Prostate gland (tissue), 2 donors: ENCODE results near the gene PHYH. TPM values are rescaled to one million over a fixed set of nuclear protein-coding genes. Genes with fewer than 3 reads are reported as not detected.
"Not testable (repeated sequence)": the region's sequence is repeated elsewhere in the genome, so short reads cannot be mapped to it uniquely, and the experiment has no call there.

Source experiments
- DNase-seq: peaks from one replicate; pipeline ENCODE4 v3.0.0-alpha.2; 2019; ENCODE audit warnings: low spot score
- H3K27ac ChIP-seq, 2 donors: fragments of 200-600 bp; sonication (generic); 2 replicates each; pipeline ENCODE4 v1.5.1; 2017 to 2019
- H3K27me3 ChIP-seq: fragments of 200-600 bp; sonication (generic); replicated peaks from 2 replicates; pipeline ENCODE4 v1.5.1; 2019; ENCODE audit not compliant: insufficient read depth
- H3K36me3 ChIP-seq, 2 donors: fragments of 200-600 bp; sonication (generic); 1 replicate in 1 of 2; 2 replicates in 1 of 2; pipeline versions ENCODE4 v1.5.1 to v1.8.1; 2017 to 2019
- H3K4me1 ChIP-seq: fragments of 200-600 bp; sonication (generic); replicated peaks from 2 replicates; pipeline ENCODE4 v1.5.1; 2019
- H3K4me3 ChIP-seq, 2 donors: fragments of 200-600 bp; sonication (generic); 2 replicates each; pipeline ENCODE4 v1.5.1; 2017 to 2019
- H3K9me3 ChIP-seq: fragments of 200-600 bp; sonication (generic); 2 replicates; pipeline ENCODE4 v1.5.1; 2017
- POLR2A ChIP-seq: fragments of 450-650 bp; IDR thresholded peaks from one replicate; pipeline ENCODE4 v1.6.1; 2016; ENCODE audit warnings: antibody characterized with exemption, mild to moderate bottlenecking
- POLR2AphosphoS5 ChIP-seq: sonication (generic); formaldehyde crosslinking; IDR thresholded peaks from one replicate; pipeline ENCODE4 v1.6.1; 2017; ENCODE audit warnings: antibody characterized with exemption
- WGBS: methylation state at CpG from one replicate; pipeline ENCODE4 v1.1.5; 2018; 5-methylcytosine and 5-hydroxymethylcytosine counted together
- intact Hi-C: fragments of 100-400 bp; cut with DNase I; formaldehyde crosslinking; loops from one replicate; pipeline ENCODE4 v1.14.2; 2022
- total RNA-seq, 2 donors: library from RNA; depleted of rRNA; stranded (reverse); fragments of >200 nt; gene quantifications; one replicate each; pipeline ENCODE4 v1.1.0, GENCODE V29; 2016
- TF ChIP-seq, protein P1 (sequence below), 4 experiments: fragments of 200-600 bp in 2 of 4; fragments of 450-650 bp in 2 of 4; sonication (generic) in 2 of 4; IDR thresholded peaks; 1 replicate in 3 of 4; 2 replicates in 1 of 4; pipeline ENCODE4 v1.5.1; 2016 to 2019; ENCODE audit warnings: antibody characterized with exemption in 4 of 4, mild to moderate bottlenecking in 2 of 4, moderate library complexity in 2 of 4

PHYH gene
- total RNA-seq, 2 donors from 2014 or later, result 18.2 to 27.4 TPM

DNA sequence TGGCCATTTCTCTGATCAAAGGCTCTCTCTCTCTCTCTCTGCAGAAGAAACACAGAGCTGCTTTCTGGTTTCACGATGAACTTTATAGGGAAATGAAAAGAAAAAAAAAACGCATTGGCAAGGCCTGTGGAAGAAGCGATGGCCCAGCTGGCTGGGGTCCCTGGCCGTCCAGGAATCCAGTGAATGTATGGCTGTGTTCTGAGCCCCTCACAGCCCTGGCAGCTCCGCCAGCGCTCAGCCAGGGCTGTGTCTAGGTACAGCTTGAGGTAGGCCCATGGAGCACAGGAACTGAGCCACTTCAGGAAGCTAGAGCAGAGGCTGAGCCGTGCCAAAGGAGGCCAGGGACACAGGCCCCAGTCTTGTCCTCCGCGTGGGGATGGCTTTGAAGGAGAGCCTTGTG is 52.6 kb downstream of the PHYH start:
- no peaks in the 10 kb centered on the region for H3K4me1 ChIP-seq
- 28% methylated on average over 9 of the region's 9 CpGs for WGBS
- TF ChIP-seq POLR2AphosphoS5 (no peak), POLR2A (no peak)
- TF ChIP-seq, protein P1, sequence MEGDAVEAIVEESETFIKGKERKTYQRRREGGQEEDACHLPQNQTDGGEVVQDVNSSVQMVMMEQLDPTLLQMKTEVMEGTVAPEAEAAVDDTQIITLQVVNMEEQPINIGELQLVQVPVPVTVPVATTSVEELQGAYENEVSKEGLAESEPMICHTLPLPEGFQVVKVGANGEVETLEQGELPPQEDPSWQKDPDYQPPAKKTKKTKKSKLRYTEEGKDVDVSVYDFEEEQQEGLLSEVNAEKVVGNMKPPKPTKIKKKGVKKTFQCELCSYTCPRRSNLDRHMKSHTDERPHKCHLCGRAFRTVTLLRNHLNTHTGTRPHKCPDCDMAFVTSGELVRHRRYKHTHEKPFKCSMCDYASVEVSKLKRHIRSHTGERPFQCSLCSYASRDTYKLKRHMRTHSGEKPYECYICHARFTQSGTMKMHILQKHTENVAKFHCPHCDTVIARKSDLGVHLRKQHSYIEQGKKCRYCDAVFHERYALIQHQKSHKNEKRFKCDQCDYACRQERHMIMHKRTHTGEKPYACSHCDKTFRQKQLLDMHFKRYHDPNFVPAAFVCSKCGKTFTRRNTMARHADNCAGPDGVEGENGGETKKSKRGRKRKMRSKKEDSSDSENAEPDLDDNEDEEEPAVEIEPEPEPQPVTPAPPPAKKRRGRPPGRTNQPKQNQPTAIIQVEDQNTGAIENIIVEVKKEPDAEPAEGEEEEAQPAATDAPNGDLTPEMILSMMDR (IDR thresholded peaks at IDR 0.05), result no peak
- no peak for DNase-seq
- intact Hi-C loops, result no loop called here
- no peak overlapping the region for H3K27ac ChIP-seq
- H3K27me3 ChIP-seq, result no peaks in the 10 kb centered on the region
- H3K4me3 ChIP-seq, result no peak overlapping the region
- no peaks in the 10 kb centered on the region for H3K36me3 ChIP-seq
- no peaks in the 10 kb centered on the region for H3K9me3 ChIP-seq

DNA sequence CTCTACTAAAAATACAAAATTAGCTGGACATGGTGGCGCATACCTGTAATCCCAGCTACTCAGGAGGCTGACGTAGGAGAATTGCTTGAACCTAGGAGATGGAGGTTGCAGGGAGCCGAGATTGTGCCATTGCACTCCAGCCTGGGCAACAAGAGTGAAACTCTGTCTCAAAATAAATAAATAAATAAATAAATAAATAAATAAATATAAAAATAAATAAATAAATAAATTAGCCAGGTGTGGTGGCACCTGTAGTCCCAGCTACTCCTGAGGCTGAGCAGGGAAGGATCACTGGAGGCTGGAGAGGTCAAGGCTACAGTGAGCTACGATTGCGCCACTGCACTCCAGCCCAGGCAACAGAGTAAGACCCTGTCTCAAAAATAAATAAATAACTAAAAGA is 57.6 kb downstream of the PHYH start:
- intact Hi-C loops, H3K4me3 ChIP-seq, H3K9me3 ChIP-seq, H3K36me3 ChIP-seq, H3K27me3 ChIP-seq, H3K27ac ChIP-seq, H3K4me1 ChIP-seq, DNase-seq: not testable (repeated sequence)
- 97% methylated on average over 5 of the region's 5 CpGs for WGBS

DNA sequence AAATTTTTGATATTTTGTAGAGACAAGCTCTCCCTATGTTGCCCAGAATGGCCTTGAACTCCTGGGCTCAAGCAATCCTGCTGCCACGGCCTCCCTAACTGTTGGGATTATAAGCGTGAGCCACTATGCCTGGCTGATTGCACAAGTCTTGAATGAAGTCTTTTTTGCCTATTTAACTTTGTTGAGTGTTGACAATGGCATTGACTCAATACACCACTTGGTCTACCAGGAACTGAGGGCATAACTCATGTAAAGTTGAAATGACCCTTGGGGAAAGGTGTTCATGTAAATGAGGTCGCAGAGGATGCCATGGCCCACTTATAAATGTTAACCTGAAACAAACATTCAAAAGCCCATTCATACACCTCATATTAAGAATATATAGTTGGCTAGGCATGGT is 58.3 kb downstream of the PHYH start:
- no peak for DNase-seq
- Histone ChIP-seq H3K4me1 (no peaks in the 10 kb centered on the region), H3K9me3 (no peaks in the 10 kb centered on the region), H3K4me3 (no peak overlapping the region), H3K27ac (no peak overlapping the region), H3K36me3 (no peaks in the 10 kb centered on the region), H3K27me3 (no peaks in the 10 kb centered on the region)
- WGBS, result 87% methylated on average over 3 of the region's 3 CpGs
- TF ChIP-seq, protein P1 (IDR thresholded peaks at IDR 0.05), result no peak
- no peak for TF ChIP-seq POLR2AphosphoS5
- no peak for TF ChIP-seq POLR2A
- intact Hi-C loops, result no loop called here

DNA sequence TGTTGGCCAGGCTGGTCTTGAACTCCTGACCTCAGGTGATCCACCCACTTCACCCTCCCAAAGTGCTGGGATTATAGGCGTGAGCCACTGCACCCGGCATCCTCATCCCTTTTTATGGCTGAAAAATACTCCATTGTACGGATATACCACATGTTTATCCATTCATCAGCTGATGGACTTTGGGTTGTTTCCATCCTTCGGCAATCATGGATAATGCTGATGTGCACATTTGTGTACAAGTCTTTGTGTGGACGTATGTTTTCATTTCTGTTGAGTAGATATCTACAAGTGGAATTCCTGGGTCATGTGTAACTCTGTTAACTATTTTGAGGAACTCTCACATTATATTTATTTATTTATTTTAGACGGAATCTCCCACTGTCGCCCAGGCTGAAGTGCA is 59.9 kb downstream of the PHYH start:
- Histone ChIP-seq H3K36me3 (no peaks in the 10 kb centered on the region), H3K27me3 (no peaks in the 10 kb centered on the region), H3K27ac (no peak overlapping the region), H3K4me3 (no peak overlapping the region), H3K4me1 (no peaks in the 10 kb centered on the region), H3K9me3 (no peaks in the 10 kb centered on the region)
- TF ChIP-seq POLR2A, result no peak
- no peak for TF ChIP-seq POLR2AphosphoS5
- TF ChIP-seq, protein P1 (IDR thresholded peaks at IDR 0.05), result no peak
- 97% methylated on average over 7 of the region's 7 CpGs for WGBS
- intact Hi-C loops, result no loop called here
- DNase-seq, result no peak

DNA sequence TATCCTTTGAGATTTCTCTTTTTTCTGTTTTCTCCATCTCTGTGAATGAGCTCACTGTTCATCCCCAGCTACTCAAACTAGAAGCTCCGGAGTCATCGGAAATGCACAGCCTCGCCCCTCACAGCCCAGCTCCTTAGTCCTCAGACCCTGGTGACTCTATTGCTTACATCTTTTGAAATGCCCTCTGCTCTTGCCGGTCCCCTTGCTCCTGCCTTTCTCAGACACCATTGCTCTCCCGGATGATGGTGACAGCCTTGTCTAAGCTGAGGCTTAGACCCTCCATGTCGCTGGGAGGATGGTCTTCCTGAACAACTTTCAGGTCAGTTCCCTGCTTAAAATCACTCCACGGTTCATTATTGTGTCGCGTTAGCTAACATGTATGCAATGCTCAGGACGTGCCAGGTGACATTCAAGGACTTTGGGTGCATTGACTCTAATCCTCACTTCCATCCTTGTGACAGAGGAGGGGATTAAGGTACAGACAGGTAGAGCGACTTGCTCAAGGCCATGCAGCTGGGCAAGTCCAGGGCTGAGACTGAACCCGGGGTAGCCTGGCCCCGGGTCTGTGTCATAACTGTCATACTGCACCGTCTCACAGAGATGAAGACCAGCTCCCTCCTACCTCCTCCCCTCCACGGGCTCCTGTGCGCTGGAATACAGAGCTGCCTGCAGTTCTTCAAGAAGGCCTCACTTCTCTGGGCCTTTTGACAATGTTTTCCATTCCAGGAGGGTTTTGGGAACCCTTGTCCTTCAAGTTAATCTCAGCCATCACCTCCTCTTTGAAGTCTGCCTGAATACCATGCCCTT is 61.4 kb downstream of the PHYH start:
- H3K27ac ChIP-seq, result no peak overlapping the region
- WGBS, result 75% methylated on average over 16 of the region's 16 CpGs
- no peaks in the 10 kb centered on the region for H3K4me1 ChIP-seq
- TF ChIP-seq, protein P1 (IDR thresholded peaks at IDR 0.05), result no peak
- TF ChIP-seq POLR2AphosphoS5 (no peak), POLR2A (no peak)
- H3K9me3 ChIP-seq, result no peaks in the 10 kb centered on the region
- no peak for DNase-seq
- intact Hi-C loops, result no loop called here
- H3K4me3 ChIP-seq, result no peak overlapping the region
- H3K36me3 ChIP-seq, result no peaks in the 10 kb centered on the region
- H3K27me3 ChIP-seq, result peaks cover 2% of the 10 kb centered on the region
